Endometrial microvascular endothelial cells (primary cell): ENCODE results near the gene COG1. TPM values are rescaled to one million over a fixed set of nuclear protein-coding genes. Genes with fewer than 3 reads are reported as not detected.

Experiments used
- in situ Hi-C: cut with HindIII; loops from 2 replicates; pipeline ENCODE4 v1.10.0; 2017; ENCODE audit warnings: low sequenced_read_pairs, low pct_unique_long_range_greater_than_20kb; ENCODE audit errors: inconsistent ontology term
- total RNA-seq: library from RNA; depleted of rRNA; stranded (reverse); fragments of >200 nt; gene quantifications from one replicate; pipeline ENCODE4 v1.2.3, GENCODE V29; 2015; ENCODE audit errors: inconsistent ontology term

Gene COG1
- total RNA-seq, 1 donor from 2014 or later, result 32.5 TPM

DNA sequence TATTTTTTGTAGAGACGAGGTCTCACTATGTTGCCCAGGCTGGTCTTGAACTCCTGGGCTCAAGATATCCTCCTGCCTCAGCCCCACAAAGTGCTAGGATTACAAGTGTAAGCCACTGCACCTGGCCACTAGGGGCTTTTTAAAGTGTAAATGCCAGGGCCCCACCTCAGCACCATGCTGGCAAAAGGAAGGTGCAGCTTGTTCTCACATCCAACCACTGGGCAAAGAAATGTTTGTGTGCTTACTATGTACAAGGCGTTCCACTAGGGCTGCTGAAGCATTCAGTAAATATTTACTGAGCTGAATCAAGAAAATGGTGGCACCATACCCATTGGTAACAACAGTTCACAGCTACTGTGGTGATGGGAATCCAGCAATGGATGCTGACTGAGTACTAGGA lies 22.6 kb downstream of the COG1 start:
- in situ Hi-C loops, result no loop called here

- in situ Hi-C loops, result no loop called here
These were observed 30.9 kb downstream of the COG1 start for GRCh38 chr17:73223626-73224230.

GRCh38 chr17:73224237-73224636 lies 31.4 kb downstream of the COG1 start:
- in situ Hi-C loops, result no loop called here

- in situ Hi-C loops, result no loop called here
These were observed 31.9 kb downstream of the COG1 start for GRCh38 chr17:73224663-73225305.

GRCh38 chr17:73226556-73227172 lies 33.8 kb downstream of the COG1 start:
- in situ Hi-C loops, result no loop called here

DNA sequence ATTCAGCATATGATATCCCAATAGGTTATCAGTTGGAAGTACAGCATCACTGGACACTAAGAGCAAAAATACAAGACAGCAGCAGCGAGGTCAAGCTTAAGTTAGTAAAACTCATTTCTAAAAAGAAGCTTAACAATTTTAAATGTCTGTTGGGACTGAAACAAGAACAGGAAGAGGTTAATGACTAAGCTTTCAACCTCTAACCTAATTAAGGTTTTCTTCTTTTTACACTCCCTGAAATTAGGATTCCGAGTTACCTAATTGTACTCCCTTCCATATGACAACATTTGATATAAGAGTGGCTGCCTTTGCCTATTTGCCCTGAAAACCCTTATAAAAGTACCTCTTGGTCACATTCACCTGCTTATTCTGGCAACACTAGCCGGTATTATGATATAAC lies 34.5 kb downstream of the COG1 start:
- in situ Hi-C loops, result no loop called here

DNA sequence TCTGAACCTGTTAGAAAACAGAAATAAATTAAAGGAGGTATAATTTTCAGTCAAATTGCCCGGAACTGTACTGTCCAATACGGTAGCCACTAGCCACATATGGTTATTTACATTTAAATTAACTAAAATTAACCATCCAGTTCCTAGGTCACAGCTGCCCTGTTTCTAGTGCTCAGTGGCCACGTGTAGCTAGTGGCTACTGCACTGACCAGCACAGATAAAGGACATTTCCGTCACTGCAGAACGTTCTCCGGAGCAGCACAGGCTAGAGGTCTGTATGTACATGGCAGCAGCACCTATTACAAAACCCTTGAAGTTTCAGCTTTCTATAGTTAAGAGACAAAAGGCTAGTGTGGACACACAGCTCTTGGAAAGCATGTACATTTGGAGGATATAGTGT lies 35.1 kb downstream of the COG1 start:
- in situ Hi-C loops, result no loop called here

DNA sequence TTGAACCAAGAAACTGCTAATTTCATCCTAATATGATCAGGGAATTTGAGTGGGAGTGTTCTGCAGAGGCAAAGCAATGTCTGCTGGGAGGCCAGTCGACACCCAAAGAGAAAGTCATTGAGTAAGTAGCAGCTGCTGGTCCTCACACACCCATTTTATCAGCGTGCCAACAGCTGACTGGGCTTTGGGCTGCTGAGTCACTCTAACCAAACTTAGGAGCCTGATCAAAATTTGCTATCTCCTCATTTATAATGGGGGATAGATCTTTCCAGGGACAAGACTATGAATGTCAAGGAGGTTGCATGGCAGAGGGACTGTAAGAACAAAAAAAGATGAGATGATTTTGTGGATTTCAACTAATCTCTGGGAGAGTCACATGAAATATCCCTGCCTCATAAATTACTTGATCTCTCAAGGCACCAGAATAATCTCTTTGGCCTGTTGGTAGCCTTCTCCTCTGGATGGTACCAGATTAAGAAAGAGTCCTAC lies 35.9 kb downstream of the COG1 start:
- in situ Hi-C loops, result no loop called here

DNA sequence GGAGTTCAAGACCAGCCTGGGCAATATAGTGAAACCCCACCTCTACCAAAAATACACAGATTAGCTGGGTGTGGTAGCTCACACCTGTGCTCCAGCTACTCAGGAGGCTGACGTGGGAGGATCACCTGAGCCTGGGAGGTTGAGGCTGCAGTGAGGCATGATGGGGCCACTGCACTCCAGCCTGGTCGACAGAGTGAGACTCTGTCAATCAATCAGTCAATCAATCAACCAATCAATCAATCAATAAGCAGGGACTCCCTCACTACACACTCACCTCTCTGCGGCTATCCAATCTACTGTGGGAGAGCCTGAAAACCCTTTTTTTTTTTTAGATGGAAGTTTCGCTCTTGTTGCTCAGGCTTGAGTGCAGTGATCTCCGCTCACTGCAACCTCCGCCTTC lies 37.2 kb downstream of the COG1 start:
- in situ Hi-C loops, result no loop called here

- in situ Hi-C loops, result no loop called here
These were observed 38.5 kb downstream of the COG1 start for GRCh38 chr17:73231395-73231794.

GRCh38 chr17:73231841-73232586 lies 39.2 kb downstream of the COG1 start:
- in situ Hi-C loops, result no loop called here

DNA sequence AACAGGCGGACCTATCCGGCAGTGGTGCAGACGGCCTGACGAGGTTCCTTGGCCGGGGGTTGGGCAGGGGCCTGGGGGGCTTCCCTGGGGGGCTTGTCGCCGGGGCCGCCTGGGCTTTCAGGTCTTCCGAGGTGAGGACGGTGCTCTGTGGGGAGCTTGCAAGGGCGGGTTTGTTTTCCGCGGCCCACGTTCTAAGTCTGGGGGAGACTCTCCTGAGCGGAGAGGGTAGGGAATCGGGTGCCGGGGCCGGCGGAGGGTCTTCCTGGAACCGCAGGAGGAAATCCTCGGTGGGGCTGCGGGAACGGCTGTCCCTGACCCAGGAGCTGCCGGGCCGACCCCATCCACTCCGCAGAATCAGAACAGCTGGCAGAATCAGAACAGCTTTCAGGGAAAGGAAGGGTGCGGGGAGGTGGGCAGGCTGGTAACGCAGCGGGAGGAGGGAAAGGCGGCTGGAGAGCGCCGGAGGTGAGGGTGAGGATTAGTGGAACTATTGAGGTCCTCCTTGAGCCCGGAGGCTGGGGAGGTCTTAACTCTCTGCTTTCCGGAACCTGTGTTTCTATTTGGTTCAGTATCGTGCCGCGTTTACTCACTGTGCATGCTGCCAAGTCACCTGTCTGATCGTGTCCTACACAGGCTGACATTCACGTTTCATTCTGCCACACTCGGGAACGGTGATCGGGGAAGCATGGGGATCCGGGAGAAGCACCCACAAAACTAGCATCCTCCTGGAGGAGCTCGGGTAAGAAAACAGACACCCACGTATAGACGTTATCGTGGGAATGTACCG lies 39.9 kb downstream of the COG1 start:
- in situ Hi-C loops, result no loop called here

DNA sequence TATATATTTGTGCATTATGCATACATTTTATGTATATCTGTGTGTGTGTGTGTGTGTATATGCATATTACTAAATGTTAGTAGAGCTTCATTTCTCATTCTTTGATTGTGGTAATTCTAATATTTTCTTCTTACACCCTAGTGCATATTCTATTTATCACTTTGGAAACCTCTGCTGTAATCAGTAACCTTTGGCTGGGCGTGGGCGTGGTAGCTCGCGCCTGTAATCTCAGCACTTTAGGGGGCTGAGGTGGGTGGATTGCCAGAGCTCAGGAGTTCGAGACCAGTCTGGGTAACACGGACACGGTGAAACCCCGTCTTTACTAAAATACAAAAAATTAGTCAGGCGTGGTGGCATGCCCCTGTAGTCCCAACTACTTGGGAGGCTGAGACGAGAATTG lies 41.9 kb downstream of the COG1 start:
- in situ Hi-C loops, result no loop called here

GRCh38 chr17:73237714-73238113 lies 44.9 kb downstream of the COG1 start:
- in situ Hi-C loops, result no loop called here

DNA sequence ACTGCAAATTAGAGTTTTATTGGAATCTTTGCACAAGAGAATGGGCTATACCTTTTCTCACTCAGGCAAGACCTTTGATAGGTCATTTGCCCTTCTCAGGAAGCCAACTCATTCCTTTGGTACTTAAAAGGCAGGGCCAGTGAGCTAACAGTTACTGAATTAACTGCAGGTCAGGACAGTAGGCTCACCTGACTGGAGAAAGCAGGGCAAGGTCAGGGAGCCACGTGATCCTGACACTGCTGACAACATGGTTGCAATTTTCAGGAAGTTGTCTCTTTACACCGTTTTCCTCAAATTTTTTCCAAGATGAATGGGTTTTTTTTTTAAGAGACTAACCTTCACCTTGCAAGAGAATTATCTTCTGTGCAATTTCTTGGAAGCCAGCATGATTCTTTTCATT lies 47.7 kb downstream of the COG1 start:
- in situ Hi-C loops, result no loop called here

- in situ Hi-C loops, result no loop called here
These were observed 54.9 kb downstream of the COG1 start for GRCh38 chr17:73247726-73248125.

GRCh38 chr17:73248532-73248931 lies 55.7 kb downstream of the COG1 start:
- in situ Hi-C loops, result no loop called here

DNA sequence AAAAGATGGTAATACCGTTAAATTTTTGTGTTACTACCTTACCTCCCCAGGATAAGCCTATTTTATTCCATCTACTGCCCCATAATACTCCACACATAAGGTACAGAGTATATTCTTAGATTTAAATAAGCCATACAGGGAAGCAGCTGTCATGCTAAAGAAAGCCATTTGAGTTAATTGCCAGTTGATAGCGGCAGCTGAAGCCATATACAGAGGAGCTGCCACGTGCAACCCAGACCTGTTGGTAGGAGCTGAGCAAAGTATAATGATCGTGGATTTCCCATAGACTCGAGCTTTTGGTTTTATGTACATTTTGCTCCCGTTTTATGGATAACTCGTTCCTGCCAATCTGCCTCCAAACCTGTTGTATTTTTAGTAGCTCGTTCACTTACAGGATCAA lies 56.8 kb downstream of the COG1 start:
- in situ Hi-C loops, result no loop called here
